T47D (cell line): Measurements from ENCODE around the gene RPS23.

Experiments used
- DNase-seq, 2 experiments: peaks; one replicate each; pipeline versions ENCODE4 v3.0.0 to v3.0.0-alpha.2; 2011 to 2012; ENCODE audit warnings: low read depth in 1 of 2, low spot score in 1 of 2
- JUND ChIP-seq: IDR thresholded peaks from 2 replicates; pipeline ENCODE4 v1.6.1; 2012; ENCODE audit warnings: low read depth
- in situ Hi-C: cut with HindIII; loops from 2 replicates; pipeline ENCODE4 v1.10.0; 2016; ENCODE audit warnings: low sequenced_read_pairs, low pct_unique_long_range_greater_than_20kb

The RPS23 gene

GRCh38 chr5:82277987-82278710 is at the start of gene RPS23:
Gene RPS23 (minus strand): TSS chr5:82278354. CDS start chr5:82278323, 31 bp downstream.
- TF ChIP-seq JUND, result no peak
- in situ Hi-C loops, result no loop called here
- DNase-seq, result peak; percentile 70 to 95

GRCh38 chr5:82327941-82328340 is 49.8 kb upstream of the RPS23 start:
- DNase-seq, result no peak
- in situ Hi-C loops, result no loop called here
- no peak for TF ChIP-seq JUND

- in situ Hi-C loops, result no loop called here
- DNase-seq, result no peak
- TF ChIP-seq JUND, result no peak
Observed at GRCh38 chr5:82325996-82326395, 47.8 kb upstream of the RPS23 start.

GRCh38 chr5:82325155-82325554 is 47.0 kb upstream of the RPS23 start:
- in situ Hi-C loops, result no loop called here
- no peak for TF ChIP-seq JUND
- no peak for DNase-seq

GRCh38 chr5:82320966-82321365 is 42.8 kb upstream of the RPS23 start:
- in situ Hi-C loops, result no loop called here
- DNase-seq, result no peak

GRCh38 chr5:82319651-82320376 is 41.7 kb upstream of the RPS23 start:
- DNase-seq, result no peak
- in situ Hi-C loops, result no loop called here
- no peak for TF ChIP-seq JUND

More at GRCh38 chr5:82320966-82321365, 42.8 kb upstream of the RPS23 start:
- TF ChIP-seq JUND, result no peak

GRCh38 chr5:82319192-82319591 is 41.0 kb upstream of the RPS23 start:
- in situ Hi-C loops, result no loop called here
- no peak for TF ChIP-seq JUND
- no peak for DNase-seq

GRCh38 chr5:82314964-82315758 is 37.0 kb upstream of the RPS23 start:
- DNase-seq, result no peak
- in situ Hi-C loops, result no loop called here
- no peak for TF ChIP-seq JUND

GRCh38 chr5:82313016-82313415 is 34.9 kb upstream of the RPS23 start:
- in situ Hi-C loops, result no loop called here
- DNase-seq, result no peak
- TF ChIP-seq JUND, result no peak

- peak; percentile 31 to 79 for DNase-seq
- TF ChIP-seq JUND, result no peak
- in situ Hi-C loops, result no loop called here
Observed at GRCh38 chr5:82312373-82312856, 34.3 kb upstream of the RPS23 start.

GRCh38 chr5:82309091-82309531 is 31.0 kb upstream of the RPS23 start:
- in situ Hi-C loops, result no loop called here
- no peak for DNase-seq
- TF ChIP-seq JUND, result no peak

GRCh38 chr5:82308416-82308815 is 30.3 kb upstream of the RPS23 start:
- DNase-seq, result no peak
- TF ChIP-seq JUND, result no peak
- in situ Hi-C loops, result no loop called here

- no peak for DNase-seq
- TF ChIP-seq JUND, result no peak
- in situ Hi-C loops, result no loop called here
Observed at GRCh38 chr5:82307451-82307850, 29.3 kb upstream of the RPS23 start.
